Measurements from ENCODE around the gene BAIAP3. TPM values are rescaled to one million over a fixed set of nuclear protein-coding genes. Genes with fewer than 3 reads are reported as not detected.

The BAIAP3 gene
- total and polyA plus RNA-seq, 2 experiments from 2014 or later = 5.2 to 13.0 TPM

Other genes starting within 250 kb of the BAIAP3 start
- not detected in 2 replicates for gene C1QTNF8, start 237.4 kb upstream of the BAIAP3 start, total RNA-seq (2014; rRNA removed; shearing (Covaris generic))
- not detected in 2 replicates for gene C1QTNF8, start 237.4 kb upstream of the BAIAP3 start, polyA plus RNA-seq (2016; fragmentation: Nextera tagmentation; extraction: Ambion mirVana)
- 34.5 and 43.3 TPM in 2 replicates for gene CACNA1H, start 180.5 kb upstream of the BAIAP3 start, total RNA-seq (2014; rRNA removed; shearing (Covaris generic))
- 3.5 and 3.8 TPM in 2 replicates for gene CACNA1H, start 180.5 kb upstream of the BAIAP3 start, polyA plus RNA-seq (2016; fragmentation: Nextera tagmentation; extraction: Ambion mirVana)
- not detected in 2 replicates for gene TPSG1, start 108.4 kb upstream of the BAIAP3 start, total RNA-seq (2014; rRNA removed; shearing (Covaris generic))
- 0.56 and 0.81 TPM in 2 replicates for gene TPSG1, start 108.4 kb upstream of the BAIAP3 start, polyA plus RNA-seq (2016; fragmentation: Nextera tagmentation; extraction: Ambion mirVana)
- not detected in 2 replicates for gene TPSB2, start 103.5 kb upstream of the BAIAP3 start, total RNA-seq (2014; rRNA removed; shearing (Covaris generic))
- 0.23 TPM in 1 of 2 replicates, not detected in the other for gene TPSB2, start 103.5 kb upstream of the BAIAP3 start, polyA plus RNA-seq (2016; fragmentation: Nextera tagmentation; extraction: Ambion mirVana)
- gene TPSAB1, start 92.9 kb upstream of the BAIAP3 start, total RNA-seq (2014; rRNA removed; shearing (Covaris generic)) = not detected in 2 replicates
- not detected in 2 replicates for gene TPSAB1, start 92.9 kb upstream of the BAIAP3 start, polyA plus RNA-seq (2016; fragmentation: Nextera tagmentation; extraction: Ambion mirVana)
- 0.17 TPM in 1 of 2 replicates, not detected in the other for gene TPSD1, start 77.6 kb upstream of the BAIAP3 start, total RNA-seq (2014; rRNA removed; shearing (Covaris generic))
- gene TPSD1, start 77.6 kb upstream of the BAIAP3 start, polyA plus RNA-seq (2016; fragmentation: Nextera tagmentation; extraction: Ambion mirVana) = not detected in 2 replicates
- gene UBE2I, start 24.0 kb upstream of the BAIAP3 start, total RNA-seq (2014; rRNA removed; shearing (Covaris generic)) = 116 and 117 TPM in 2 replicates
- 216 and 220 TPM in 2 replicates for gene UBE2I, start 24.0 kb upstream of the BAIAP3 start, polyA plus RNA-seq (2016; fragmentation: Nextera tagmentation; extraction: Ambion mirVana)
- gene TSR3, start 18.2 kb downstream of the BAIAP3 start, total RNA-seq (2014; rRNA removed; shearing (Covaris generic)) = 97.3 and 98.8 TPM in 2 replicates
- gene TSR3, start 18.2 kb downstream of the BAIAP3 start, polyA plus RNA-seq (2016; fragmentation: Nextera tagmentation; extraction: Ambion mirVana) = 54.1 and 58.5 TPM in 2 replicates
- gene GNPTG, start 18.3 kb downstream of the BAIAP3 start, total RNA-seq (2014; rRNA removed; shearing (Covaris generic)) = 9.2 and 23.3 TPM in 2 replicates
- 39.1 and 41.0 TPM in 2 replicates for gene GNPTG, start 18.3 kb downstream of the BAIAP3 start, polyA plus RNA-seq (2016; fragmentation: Nextera tagmentation; extraction: Ambion mirVana)
- gene UNKL, start 81.1 kb downstream of the BAIAP3 start, total RNA-seq (2014; rRNA removed; shearing (Covaris generic)) = 24.8 and 28.7 TPM in 2 replicates
- 10.8 and 16.7 TPM in 2 replicates for gene UNKL, start 81.1 kb downstream of the BAIAP3 start, polyA plus RNA-seq (2016; fragmentation: Nextera tagmentation; extraction: Ambion mirVana)
- 14.2 and 23.9 TPM in 2 replicates for gene UQCC4, start 87.1 kb downstream of the BAIAP3 start, total RNA-seq (2014; rRNA removed; shearing (Covaris generic))
- 25.8 and 27.1 TPM in 2 replicates for gene UQCC4, start 87.1 kb downstream of the BAIAP3 start, polyA plus RNA-seq (2016; fragmentation: Nextera tagmentation; extraction: Ambion mirVana)
- not detected in 2 replicates for gene PERCC1, start 97.4 kb downstream of the BAIAP3 start, total RNA-seq (2014; rRNA removed; shearing (Covaris generic))
- not detected in 2 replicates for gene PERCC1, start 97.4 kb downstream of the BAIAP3 start, polyA plus RNA-seq (2016; fragmentation: Nextera tagmentation; extraction: Ambion mirVana)
- not detected in 2 replicates for gene CCDC154, start 110.9 kb downstream of the BAIAP3 start, total RNA-seq (2014; rRNA removed; shearing (Covaris generic))
- 0.31 and 0.49 TPM in 2 replicates for gene CCDC154, start 110.9 kb downstream of the BAIAP3 start, polyA plus RNA-seq (2016; fragmentation: Nextera tagmentation; extraction: Ambion mirVana)
- gene CLCN7, start 141.4 kb downstream of the BAIAP3 start, total RNA-seq (2014; rRNA removed; shearing (Covaris generic)) = 35.9 and 53.8 TPM in 2 replicates
- gene CLCN7, start 141.4 kb downstream of the BAIAP3 start, polyA plus RNA-seq (2016; fragmentation: Nextera tagmentation; extraction: Ambion mirVana) = 13.8 and 17.4 TPM in 2 replicates
- not detected in 2 replicates for gene PTX4, start 155.3 kb downstream of the BAIAP3 start, total RNA-seq (2014; rRNA removed; shearing (Covaris generic))
- not detected in 2 replicates for gene PTX4, start 155.3 kb downstream of the BAIAP3 start, polyA plus RNA-seq (2016; fragmentation: Nextera tagmentation; extraction: Ambion mirVana)
- 71.7 and 76.0 TPM in 2 replicates for gene TELO2, start 159.7 kb downstream of the BAIAP3 start, total RNA-seq (2014; rRNA removed; shearing (Covaris generic))
- 45.4 and 49.8 TPM in 2 replicates for gene TELO2, start 159.7 kb downstream of the BAIAP3 start, polyA plus RNA-seq (2016; fragmentation: Nextera tagmentation; extraction: Ambion mirVana)
- gene TMEM204, start 200.0 kb downstream of the BAIAP3 start, total RNA-seq (2014; rRNA removed; shearing (Covaris generic)) = 0.14 TPM in 1 of 2 replicates, not detected in the other
- 0.21 and 0.23 TPM in 2 replicates for gene TMEM204, start 200.0 kb downstream of the BAIAP3 start, polyA plus RNA-seq (2016; fragmentation: Nextera tagmentation; extraction: Ambion mirVana)

Data from GM23338 (cell line).